KMS-11 (cell line): ENCODE data around the gene OR9G1.
A peak's percentile ranks its signal among the peaks of the same experiment; 100 is the strongest.
"Not testable (repeated sequence)": the region's sequence is repeated elsewhere in the genome, so short reads cannot be mapped to it uniquely, and the experiment has no call there.

Source experiments
- H2AFZ ChIP-seq: fragments of 200-600 bp; sonication (generic); 2 replicates; pipeline ENCODE4 v1.6.1; 2016; ENCODE audit warnings: antibody characterized with exemption, mixed run types, low read depth
- H3K27ac ChIP-seq: fragments of 200-600 bp; sonication (generic); 2 replicates; pipeline ENCODE4 v1.6.1; 2016; ENCODE audit warnings: mild to moderate bottlenecking, mixed run types
- H3K27me3 ChIP-seq: fragments of 200-600 bp; sonication (generic); 2 replicates; pipeline ENCODE4 v1.6.1; 2017; ENCODE audit warnings: mild to moderate bottlenecking, low read depth, mixed run types, moderate library complexity; ENCODE audit not compliant: insufficient read depth
- H3K36me3 ChIP-seq: fragments of 200-600 bp; sonication (generic); 2 replicates; pipeline ENCODE4 v1.6.1; 2017; ENCODE audit warnings: mild to moderate bottlenecking, mixed run types; ENCODE audit not compliant: insufficient read depth
- H3K4me1 ChIP-seq: fragments of 200-600 bp; sonication (generic); 2 replicates; pipeline ENCODE4 v1.6.1; 2016; ENCODE audit warnings: mild to moderate bottlenecking, low read depth, mixed run types; ENCODE audit not compliant: poor library complexity, severe bottlenecking
- H3K4me2 ChIP-seq: fragments of 200-600 bp; sonication (generic); 2 replicates; pipeline ENCODE4 v1.7.0; 2016; ENCODE audit warnings: mild to moderate bottlenecking, mixed run types
- H3K4me3 ChIP-seq: fragments of 200-600 bp; sonication (generic); IDR thresholded peaks from 2 replicates; pipeline ENCODE4 v1.6.1; 2017; ENCODE audit warnings: low read depth, low read length, mixed read lengths; ENCODE audit not compliant: insufficient read depth
- H3K79me2 ChIP-seq: fragments of 200-600 bp; sonication (generic); 2 replicates; pipeline ENCODE4 v1.6.1; 2016; ENCODE audit warnings: low read depth, mixed run types; ENCODE audit not compliant: insufficient read depth
- H3K9ac ChIP-seq: fragments of 200-600 bp; sonication (generic); 2 replicates; pipeline ENCODE4 v1.6.1; 2016; ENCODE audit warnings: mild to moderate bottlenecking, mixed run types
- H4K20me1 ChIP-seq: fragments of 200-600 bp; sonication (generic); 2 replicates; pipeline ENCODE4 v1.6.1; 2016; ENCODE audit warnings: mild to moderate bottlenecking, mixed run types; ENCODE audit not compliant: insufficient read depth
- TF ChIP-seq, protein P1 (sequence below): fragments of 200-600 bp; sonication (generic); conservative IDR thresholded peaks from 2 replicates; pipeline ENCODE4 v1.6.1; 2017; ENCODE audit warnings: low read depth, mild to moderate bottlenecking, antibody characterized with exemption, low read length, moderate library complexity, mixed read lengths

OR9G1 gene

DNA sequence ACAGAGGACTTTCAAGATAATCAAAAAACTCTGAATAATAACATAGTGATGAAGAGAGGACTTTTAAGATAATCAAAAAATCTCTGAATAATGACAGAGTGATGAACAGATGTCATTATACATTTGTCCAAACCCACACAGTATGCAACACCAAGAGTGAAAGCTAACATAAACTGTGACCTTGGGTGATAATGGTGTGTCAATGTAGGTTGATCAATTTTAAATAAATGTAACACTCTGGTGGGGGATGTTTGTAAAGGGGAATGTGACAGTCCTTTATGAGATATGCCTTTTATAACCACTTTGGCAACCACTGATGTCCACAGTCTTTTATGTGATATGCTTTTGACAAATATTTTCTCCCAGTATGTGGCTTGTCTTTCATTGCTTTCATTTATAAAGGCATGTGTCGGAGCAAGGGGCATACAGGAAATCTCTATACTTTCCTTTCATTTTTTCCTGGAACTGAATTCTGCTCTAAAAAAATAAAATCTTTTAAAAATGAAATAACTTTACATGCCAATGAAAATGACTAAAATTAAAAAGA is 10.3 kb upstream of the OR9G1 start:
- no peaks in the 10 kb centered on the region for H3K79me2 ChIP-seq
- H3K27ac ChIP-seq, result no peak overlapping the region
- H3K36me3 ChIP-seq, result no peaks in the 10 kb centered on the region
- H3K27me3 ChIP-seq, result no peaks in the 10 kb centered on the region
- no peak overlapping the region for H2AFZ ChIP-seq
- H4K20me1 ChIP-seq, result no peaks in the 10 kb centered on the region
- TF ChIP-seq, protein P1, sequence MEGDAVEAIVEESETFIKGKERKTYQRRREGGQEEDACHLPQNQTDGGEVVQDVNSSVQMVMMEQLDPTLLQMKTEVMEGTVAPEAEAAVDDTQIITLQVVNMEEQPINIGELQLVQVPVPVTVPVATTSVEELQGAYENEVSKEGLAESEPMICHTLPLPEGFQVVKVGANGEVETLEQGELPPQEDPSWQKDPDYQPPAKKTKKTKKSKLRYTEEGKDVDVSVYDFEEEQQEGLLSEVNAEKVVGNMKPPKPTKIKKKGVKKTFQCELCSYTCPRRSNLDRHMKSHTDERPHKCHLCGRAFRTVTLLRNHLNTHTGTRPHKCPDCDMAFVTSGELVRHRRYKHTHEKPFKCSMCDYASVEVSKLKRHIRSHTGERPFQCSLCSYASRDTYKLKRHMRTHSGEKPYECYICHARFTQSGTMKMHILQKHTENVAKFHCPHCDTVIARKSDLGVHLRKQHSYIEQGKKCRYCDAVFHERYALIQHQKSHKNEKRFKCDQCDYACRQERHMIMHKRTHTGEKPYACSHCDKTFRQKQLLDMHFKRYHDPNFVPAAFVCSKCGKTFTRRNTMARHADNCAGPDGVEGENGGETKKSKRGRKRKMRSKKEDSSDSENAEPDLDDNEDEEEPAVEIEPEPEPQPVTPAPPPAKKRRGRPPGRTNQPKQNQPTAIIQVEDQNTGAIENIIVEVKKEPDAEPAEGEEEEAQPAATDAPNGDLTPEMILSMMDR, result no peak
- no peak overlapping the region for H3K4me3 ChIP-seq
- peaks cover 8% of the 10 kb centered on the region for H3K4me1 ChIP-seq
- H3K4me2 ChIP-seq, result no peak overlapping the region
- no peak overlapping the region for H3K9ac ChIP-seq

DNA sequence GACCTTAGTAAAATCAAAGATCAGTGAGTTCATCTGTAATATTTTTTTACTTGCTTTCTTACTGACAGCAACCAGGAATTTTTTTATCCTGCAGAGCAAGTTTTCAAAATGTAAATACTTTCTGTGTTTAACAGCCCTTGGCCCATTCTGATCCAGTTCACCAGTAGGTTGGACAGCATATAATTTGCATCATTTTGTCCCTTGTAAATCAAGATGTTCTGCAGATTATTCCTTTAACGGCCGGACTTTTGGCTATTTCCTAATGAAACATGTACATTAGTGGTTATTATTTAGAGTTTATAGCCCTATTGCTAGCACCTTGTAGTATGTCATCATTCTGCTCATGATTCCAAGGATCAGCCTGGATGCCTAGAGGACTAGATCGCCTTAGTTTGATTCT is 7.7 kb upstream of the OR9G1 start:
- H3K27ac ChIP-seq, H3K4me3 ChIP-seq, H2AFZ ChIP-seq, H3K9ac ChIP-seq, H4K20me1 ChIP-seq, H3K36me3 ChIP-seq, H3K4me2 ChIP-seq, H3K79me2 ChIP-seq, H3K27me3 ChIP-seq: not testable (repeated sequence)
- peaks cover 33% of the 10 kb centered on the region for H3K4me1 ChIP-seq

DNA sequence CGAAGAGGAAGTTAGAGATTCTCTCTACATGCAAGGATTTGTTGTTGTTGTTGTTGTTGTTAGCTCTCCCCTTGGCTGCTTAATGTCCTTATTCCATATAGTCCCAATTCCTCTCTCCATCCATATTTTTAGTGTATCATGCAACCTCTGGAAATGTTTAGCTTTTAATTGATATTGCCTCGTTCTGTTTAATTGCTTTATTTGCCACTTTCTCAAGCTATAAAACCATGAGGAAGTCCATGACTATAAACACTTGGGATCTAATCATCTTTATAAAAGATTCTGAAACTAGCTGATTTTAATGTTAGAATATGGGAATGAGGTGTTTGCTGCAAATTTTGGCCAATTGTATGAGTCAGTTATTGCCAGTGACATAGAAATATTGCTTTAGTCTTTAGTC is 5.5 kb upstream of the OR9G1 start:
- no peak overlapping the region for H3K9ac ChIP-seq
- no peak overlapping the region for H2AFZ ChIP-seq
- H3K4me1 ChIP-seq, result peaks cover 35% of the 10 kb centered on the region
- no peaks in the 10 kb centered on the region for H4K20me1 ChIP-seq
- TF ChIP-seq, protein P1, result no peak
- no peak overlapping the region for H3K4me3 ChIP-seq
- no peaks in the 10 kb centered on the region for H3K36me3 ChIP-seq
- H3K79me2 ChIP-seq, result no peaks in the 10 kb centered on the region
- peak overlapping the region; percentile 7; the same call in 1 of the 2 replicates for H3K27ac ChIP-seq
- peak overlapping the region; percentile 59 for H3K4me2 ChIP-seq
- no peaks in the 10 kb centered on the region for H3K27me3 ChIP-seq

DNA sequence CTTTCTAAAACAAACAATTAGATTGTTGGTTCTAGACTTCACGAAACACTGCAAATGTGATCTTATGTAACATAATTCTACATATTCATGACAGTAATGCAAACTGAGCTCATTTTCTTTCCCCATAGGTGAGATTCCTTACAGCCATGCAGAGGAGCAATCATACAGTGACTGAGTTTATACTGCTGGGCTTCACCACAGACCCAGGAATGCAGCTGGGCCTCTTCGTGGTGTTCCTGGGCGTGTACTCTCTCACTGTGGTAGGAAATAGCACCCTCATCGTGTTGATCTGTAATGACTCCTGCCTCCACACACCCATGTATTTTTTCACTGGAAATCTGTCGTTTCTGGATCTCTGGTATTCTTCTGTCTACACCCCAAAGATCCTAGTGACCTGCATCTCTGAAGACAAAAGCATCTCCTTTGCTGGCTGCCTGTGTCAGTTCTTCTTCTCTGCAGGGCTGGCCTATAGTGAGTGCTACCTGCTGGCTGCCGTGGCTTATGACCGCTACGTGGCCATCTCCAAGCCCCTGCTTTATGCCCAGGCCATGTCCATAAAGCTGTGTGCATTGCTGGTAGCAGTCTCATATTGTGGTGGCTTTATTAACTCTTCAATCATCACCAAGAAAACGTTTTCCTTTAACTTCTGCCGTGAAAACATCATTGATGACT is 1.5 kb downstream of the OR9G1 start:
- no peaks in the 10 kb centered on the region for H3K36me3 ChIP-seq
- H2AFZ ChIP-seq, result no peak overlapping the region
- H3K9ac ChIP-seq, result no peak overlapping the region
- no peaks in the 10 kb centered on the region for H3K27me3 ChIP-seq
- H3K79me2 ChIP-seq, result no peaks in the 10 kb centered on the region
- no peak overlapping the region for H3K4me3 ChIP-seq
- no peak overlapping the region for H3K27ac ChIP-seq
- H3K4me1 ChIP-seq, result peaks cover 20% of the 10 kb centered on the region
- no peaks in the 10 kb centered on the region for H4K20me1 ChIP-seq
- H3K4me2 ChIP-seq, result no peak overlapping the region
- TF ChIP-seq, protein P1, result no peak

DNA sequence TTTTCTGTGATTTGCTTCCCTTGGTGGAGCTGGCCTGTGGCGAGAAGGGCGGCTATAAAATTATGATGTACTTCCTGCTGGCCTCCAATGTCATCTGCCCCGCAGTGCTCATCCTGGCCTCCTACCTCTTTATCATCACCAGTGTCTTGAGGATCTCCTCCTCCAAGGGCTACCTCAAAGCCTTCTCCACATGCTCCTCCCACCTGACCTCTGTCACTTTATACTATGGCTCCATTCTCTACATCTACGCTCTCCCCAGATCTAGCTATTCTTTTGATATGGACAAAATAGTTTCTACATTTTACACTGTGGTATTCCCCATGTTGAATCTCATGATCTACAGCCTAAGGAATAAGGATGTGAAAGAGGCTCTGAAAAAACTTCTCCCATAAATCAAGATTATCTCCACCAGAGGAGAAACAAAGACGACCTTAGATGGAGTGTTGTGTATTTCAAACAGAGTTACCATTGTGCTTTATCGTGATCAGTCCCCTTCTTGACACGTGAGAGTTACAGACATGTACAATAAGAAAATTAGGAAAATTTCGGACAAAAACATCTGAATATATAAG is 2.1 kb downstream of the OR9G1 start:
- peaks cover 14% of the 10 kb centered on the region for H3K4me1 ChIP-seq
- no peak overlapping the region for H2AFZ ChIP-seq
- H3K4me2 ChIP-seq, result no peak overlapping the region
- H3K36me3 ChIP-seq, result no peaks in the 10 kb centered on the region
- H3K4me3 ChIP-seq, result no peak overlapping the region
- no peaks in the 10 kb centered on the region for H4K20me1 ChIP-seq
- H3K27me3 ChIP-seq, result no peaks in the 10 kb centered on the region
- no peak overlapping the region for H3K9ac ChIP-seq
- TF ChIP-seq, protein P1, result no peak
- no peaks in the 10 kb centered on the region for H3K79me2 ChIP-seq
- H3K27ac ChIP-seq, result no peak overlapping the region
